OCI-LY7 (cell line): ENCODE results near the gene TSR1. TPM values are rescaled to one million over a fixed set of nuclear protein-coding genes. Genes with fewer than 3 reads are reported as not detected.

ENCODE experiments used
- BruUV-seq: library from RNA; stranded (reverse); fragments of 400-500 nt; replicated peaks from 2 replicates; lab custom pipeline; 2021; lab: Mats Ljungman, UMichigan
- CTCF ChIA-PET: fragments of 300-600 bp; sonication (Branson Sonifier 250); formaldehyde crosslinking; loops from one replicate; lab custom pipeline; 2022; ENCODE audit warnings: antibody characterized with exemption; ENCODE audit not compliant: unreplicated experiment; lab: Charles Lee
- POLR2A ChIA-PET: fragments of 300-600 bp; sonication (Branson Sonifier 250); formaldehyde crosslinking; loops from one replicate; lab custom pipeline; 2022; ENCODE audit warnings: antibody characterized with exemption; lab: Charles Lee
- DNase-seq: peaks from one replicate; pipeline ENCODE4 v3.0.0-alpha.2; 2015; ENCODE audit warnings: low spot score
- H2AFZ ChIP-seq: fragments of 200-600 bp; sonication (generic), shearing (Covaris generic); 2 replicates; pipeline ENCODE4 v1.6.1; 2014; ENCODE audit warnings: mild to moderate bottlenecking, antibody characterized with exemption, low read length, moderate library complexity
- H3K27ac ChIP-seq: fragments of 200-600 bp; sonication (generic); 2 replicates; pipeline ENCODE4 v1.5.1; 2014; ENCODE audit warnings: mixed run types, low read depth, mild to moderate bottlenecking, moderate library complexity, low read length, inconsistent platforms; ENCODE audit not compliant: poor library complexity, severe bottlenecking
- H3K36me3 ChIP-seq: fragments of 200-600 bp; sonication (generic); 2 replicates; pipeline ENCODE4 v1.6.1; 2014; ENCODE audit warnings: mild to moderate bottlenecking, antibody characterized with exemption, low read length, moderate library complexity, mixed read lengths; ENCODE audit not compliant: insufficient read depth
- H3K4me1 ChIP-seq: fragments of 200-600 bp; sonication (generic); 2 replicates; pipeline ENCODE4 v1.5.1; 2014; ENCODE audit warnings: mild to moderate bottlenecking, low read length; ENCODE audit not compliant: insufficient read depth, poor library complexity, severe bottlenecking
- H3K4me2 ChIP-seq: fragments of 200-600 bp; sonication (generic); 2 replicates; pipeline ENCODE4 v1.6.1; 2014; ENCODE audit warnings: mild to moderate bottlenecking, low read length
- H3K4me3 ChIP-seq: fragments of 200-600 bp; sonication (generic); 2 replicates; pipeline ENCODE4 v1.5.1; 2014; ENCODE audit warnings: mild to moderate bottlenecking, low read depth, low read length; ENCODE audit not compliant: poor library complexity, severe bottlenecking
- H3K79me2 ChIP-seq: fragments of 200-600 bp; sonication (generic); 2 replicates; pipeline ENCODE4 v1.6.1; 2016; ENCODE audit warnings: low read depth, mild to moderate bottlenecking, low read length, moderate library complexity, mixed read lengths; ENCODE audit not compliant: insufficient read depth
- H3K9me2 ChIP-seq: fragments of 200-600 bp; sonication (generic); 2 replicates; pipeline ENCODE4 v1.6.1; 2016; ENCODE audit warnings: mild to moderate bottlenecking, low read length, mixed read lengths; ENCODE audit not compliant: insufficient read depth
- H3K9me3 ChIP-seq: fragments of 200-600 bp; sonication (generic); 2 replicates; pipeline ENCODE4 v1.6.1; 2014; ENCODE audit warnings: mild to moderate bottlenecking, mixed run types, low read length, mixed read lengths
- H4K20me1 ChIP-seq: fragments of 200-600 bp; sonication (generic); 2 replicates; pipeline ENCODE4 v1.6.1; 2014; ENCODE audit warnings: mild to moderate bottlenecking, antibody characterized with exemption, low read length, moderate library complexity, mixed read lengths; ENCODE audit not compliant: insufficient read depth
- EZH2phosphoT487 ChIP-seq: fragments of 200-600 bp; sonication (generic); IDR thresholded peaks from 2 replicates; pipeline ENCODE4 v1.6.1; 2018; ENCODE audit warnings: low read depth, borderline replicate concordance, mild to moderate bottlenecking, mixed run types, antibody characterized with exemption, low read length, moderate library complexity, mixed read lengths
- intact Hi-C: fragments of 100-400 bp; cut with micrococcal nuclease; formaldehyde crosslinking; loops from one replicate; pipeline ENCODE4 v1.10.0; 2022; ENCODE audit not compliant: unreplicated experiment
- total RNA-seq, 2 experiments: library from RNA; depleted of rRNA in 1 of 2; stranded (reverse); fragments of >200 nt in 1 of 2; shearing (Covaris generic) in 1 of 2; gene quantifications; 2 replicates each; pipeline ENCODE4 v1.2.3, GENCODE V29; 2014 to 2022
- TF ChIP-seq, protein P1 (sequence below): fragments of 200-600 bp; sonication (generic); conservative IDR thresholded peaks from 2 replicates; pipeline ENCODE4 v1.5.1; 2014; ENCODE audit warnings: mild to moderate bottlenecking, antibody characterized with exemption, low read length, moderate library complexity, mixed read lengths

The TSR1 gene
- total RNA-seq, 2 experiments from 2014 or later: 58.7 to 85.8 TPM

DNA sequence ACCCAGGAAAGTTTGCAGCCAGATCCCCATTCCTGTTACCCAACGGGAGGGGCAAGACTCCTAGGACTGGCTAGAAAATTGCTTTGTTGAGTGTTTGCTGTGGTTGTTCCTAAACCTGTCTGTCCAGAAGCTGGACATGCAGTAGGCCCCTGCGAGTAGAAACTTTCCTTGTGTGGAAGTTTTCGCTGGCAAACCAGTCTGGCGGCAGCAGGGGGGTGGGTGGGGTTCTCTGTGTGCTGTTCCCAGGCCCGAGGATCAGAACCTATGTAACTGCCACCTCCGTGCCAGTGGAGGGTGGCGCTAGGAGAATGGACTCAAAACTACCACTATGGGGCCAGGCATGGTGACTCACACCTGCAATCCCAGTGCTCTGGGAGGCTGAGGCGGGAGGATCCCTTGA is 10.2 kb upstream of the TSR1 start:
- intact Hi-C loops: no loop called here
- Histone ChIP-seq H3K36me3 (no peaks in the 10 kb centered on the region), H3K79me2 (no peaks in the 10 kb centered on the region), H3K27ac (no peak overlapping the region), H4K20me1 (no peaks in the 10 kb centered on the region), H2AFZ (no peak overlapping the region), H3K4me1 (no peaks in the 10 kb centered on the region), H3K4me2 (no peak overlapping the region), H3K9me2 (no peaks in the 10 kb centered on the region), H3K4me3 (no peak overlapping the region), H3K9me3 (no peaks in the 10 kb centered on the region)
- ChIA-PET POLR2A (interaction anchor here (0.7 to 1.0 kb wide), 2 partner anchors 14 to 34 kb away, joined by 3 read pairs; no protein-coding TSS in a partner anchor), CTCF (no interaction called here)
- DNase-seq: no peak
- no TSS peak for BruUV-seq
- TF ChIP-seq, protein P1, sequence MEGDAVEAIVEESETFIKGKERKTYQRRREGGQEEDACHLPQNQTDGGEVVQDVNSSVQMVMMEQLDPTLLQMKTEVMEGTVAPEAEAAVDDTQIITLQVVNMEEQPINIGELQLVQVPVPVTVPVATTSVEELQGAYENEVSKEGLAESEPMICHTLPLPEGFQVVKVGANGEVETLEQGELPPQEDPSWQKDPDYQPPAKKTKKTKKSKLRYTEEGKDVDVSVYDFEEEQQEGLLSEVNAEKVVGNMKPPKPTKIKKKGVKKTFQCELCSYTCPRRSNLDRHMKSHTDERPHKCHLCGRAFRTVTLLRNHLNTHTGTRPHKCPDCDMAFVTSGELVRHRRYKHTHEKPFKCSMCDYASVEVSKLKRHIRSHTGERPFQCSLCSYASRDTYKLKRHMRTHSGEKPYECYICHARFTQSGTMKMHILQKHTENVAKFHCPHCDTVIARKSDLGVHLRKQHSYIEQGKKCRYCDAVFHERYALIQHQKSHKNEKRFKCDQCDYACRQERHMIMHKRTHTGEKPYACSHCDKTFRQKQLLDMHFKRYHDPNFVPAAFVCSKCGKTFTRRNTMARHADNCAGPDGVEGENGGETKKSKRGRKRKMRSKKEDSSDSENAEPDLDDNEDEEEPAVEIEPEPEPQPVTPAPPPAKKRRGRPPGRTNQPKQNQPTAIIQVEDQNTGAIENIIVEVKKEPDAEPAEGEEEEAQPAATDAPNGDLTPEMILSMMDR: no peak
- no peak for TF ChIP-seq EZH2phosphoT487

DNA sequence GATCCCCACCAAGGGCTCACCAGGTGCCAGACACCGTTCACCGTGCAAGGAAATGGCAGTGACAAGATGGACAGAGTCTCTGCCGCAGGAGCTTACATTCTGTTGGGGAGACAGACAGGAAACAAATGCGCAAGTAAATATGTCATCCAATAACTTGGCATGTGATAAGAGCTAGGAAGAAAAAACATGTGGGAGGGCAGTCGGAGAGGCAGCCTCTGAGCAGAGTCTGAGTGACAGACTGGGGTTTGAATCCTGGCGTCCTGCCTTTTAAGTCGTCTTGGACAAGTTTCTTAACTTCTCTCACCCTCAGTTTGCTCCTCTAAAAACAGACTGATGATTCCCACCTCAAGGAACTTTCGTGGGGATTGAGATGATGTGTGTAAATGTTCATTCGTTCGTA is 8.3 kb upstream of the TSR1 start:
- Histone ChIP-seq H3K27ac (no peak overlapping the region), H3K36me3 (no peaks in the 10 kb centered on the region), H3K4me2 (no peak overlapping the region), H3K4me1 (no peaks in the 10 kb centered on the region), H3K79me2 (no peaks in the 10 kb centered on the region), H3K4me3 (no peak overlapping the region), H4K20me1 (no peaks in the 10 kb centered on the region), H2AFZ (no peak overlapping the region), H3K9me3 (no peaks in the 10 kb centered on the region), H3K9me2 (no peaks in the 10 kb centered on the region)
- POLR2A ChIA-PET: no interaction called here
- CTCF ChIA-PET: no interaction called here
- intact Hi-C loops: no loop called here
- no peak for TF ChIP-seq EZH2phosphoT487
- TF ChIP-seq, protein P1: no peak
- DNase-seq: no peak
- BruUV-seq: no TSS peak

DNA sequence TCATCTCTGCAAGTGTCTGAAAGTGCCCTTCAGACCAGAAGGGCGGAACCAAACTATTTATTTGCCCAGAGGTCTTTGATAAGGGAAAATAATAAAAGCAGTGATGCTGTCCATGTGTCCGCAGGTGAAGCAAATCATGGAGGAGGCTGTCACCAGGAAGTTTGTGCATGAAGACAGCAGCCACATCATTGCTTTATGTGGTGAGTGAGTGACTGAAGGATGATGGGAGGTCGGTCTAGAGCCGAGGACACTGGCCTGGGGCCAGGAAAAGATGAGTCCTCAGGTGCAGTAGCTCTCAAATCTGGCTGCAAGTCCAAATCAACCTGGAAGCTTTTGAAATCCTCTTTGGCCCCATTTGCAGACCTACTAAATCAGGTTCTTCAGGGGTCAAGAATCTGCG is 7.2 kb upstream of the TSR1 start:
- H4K20me1 ChIP-seq: no peaks in the 10 kb centered on the region
- peaks cover 1% of the 10 kb centered on the region for H3K4me1 ChIP-seq
- no peak overlapping the region for H2AFZ ChIP-seq
- H3K27ac ChIP-seq: no peak overlapping the region
- ChIA-PET CTCF (no interaction called here), POLR2A (no interaction called here)
- H3K79me2 ChIP-seq: no peaks in the 10 kb centered on the region
- no peak overlapping the region for H3K4me2 ChIP-seq
- no peaks in the 10 kb centered on the region for H3K9me3 ChIP-seq
- H3K4me3 ChIP-seq: no peak overlapping the region
- intact Hi-C loops: no loop called here
- TF ChIP-seq, protein P1: no peak
- no peak for TF ChIP-seq EZH2phosphoT487
- no TSS peak for BruUV-seq
- DNase-seq: no peak
- no peaks in the 10 kb centered on the region for H3K9me2 ChIP-seq
- no peaks in the 10 kb centered on the region for H3K36me3 ChIP-seq
